Dendritic cell treated with granulocyte-macrophage colony-stimulating factor and Interleukin-4, amounts not matched to agents 40 ng/mL and 50 ng/mL, for 4 days (primary cell): ENCODE results near the gene FLAD1.
A peak's percentile ranks its signal among the peaks of the same experiment; 100 is the strongest.

Experiments used
- H3K27ac Mint-ChIP-seq: one replicate; pipeline ENCODE4 v1.8.0; 2022; ENCODE audit warnings: mild to moderate bottlenecking, mixed read lengths
- H3K27me3 Mint-ChIP-seq: one replicate; pipeline ENCODE4 v1.8.0; 2022; ENCODE audit warnings: mild to moderate bottlenecking, mixed read lengths
- H3K36me3 Mint-ChIP-seq: one replicate; pipeline ENCODE4 v1.8.0; 2022; ENCODE audit warnings: low read depth, mixed read lengths
- H3K4me1 Mint-ChIP-seq: one replicate; pipeline ENCODE4 v1.8.0; 2022; ENCODE audit warnings: low read depth, mixed read lengths
- H3K4me3 Mint-ChIP-seq: one replicate; pipeline ENCODE4 v1.8.0; 2022; ENCODE audit warnings: mild to moderate bottlenecking, moderate library complexity, mixed read lengths
- H3K9me3 Mint-ChIP-seq: one replicate; pipeline ENCODE4 v1.8.0; 2022; ENCODE audit warnings: mixed read lengths
- intact Hi-C: fragments of 100-400 bp; cut with micrococcal nuclease; formaldehyde crosslinking; loops from one replicate; pipeline ENCODE4 v1.15.0; 2022

The FLAD1 gene

GRCh38 chr1:154944401-154945159 lies 38.6 kb upstream of the FLAD1 start:
- H3K27ac Mint-ChIP-seq = peak overlapping the region; percentile 83
- peaks cover 52% of the 10 kb centered on the region for H3K36me3 Mint-ChIP-seq
- H3K4me1 Mint-ChIP-seq = peaks cover 65% of the 10 kb centered on the region
- intact Hi-C loops = no loop called here
- H3K27me3 Mint-ChIP-seq = no peaks in the 10 kb centered on the region
- H3K9me3 Mint-ChIP-seq = no peaks in the 10 kb centered on the region
- no peak overlapping the region for H3K4me3 Mint-ChIP-seq

GRCh38 chr1:154945160-154945961 lies 37.8 kb upstream of the FLAD1 start:
- Mint-ChIP-seq H3K27me3 (no peaks in the 10 kb centered on the region), H3K4me1 (peaks cover 60% of the 10 kb centered on the region), H3K9me3 (no peaks in the 10 kb centered on the region), H3K4me3 (no peak overlapping the region), H3K36me3 (peaks cover 57% of the 10 kb centered on the region), H3K27ac (peak overlapping the region; percentile 83)
- intact Hi-C loops = no loop called here

GRCh38 chr1:154945962-154946850 lies 36.9 kb upstream of the FLAD1 start:
- Mint-ChIP-seq H3K4me1 (peaks cover 52% of the 10 kb centered on the region), H3K9me3 (no peaks in the 10 kb centered on the region), H3K36me3 (peaks cover 66% of the 10 kb centered on the region), H3K4me3 (no peak overlapping the region), H3K27me3 (no peaks in the 10 kb centered on the region), H3K27ac (peak overlapping the region; percentile 47)
- intact Hi-C loops = no loop called here

GRCh38 chr1:154948079-154948478 lies 35.1 kb upstream of the FLAD1 start:
- H3K36me3 Mint-ChIP-seq = peaks cover 84% of the 10 kb centered on the region
- H3K9me3 Mint-ChIP-seq = no peaks in the 10 kb centered on the region
- intact Hi-C loops = no loop called here
- H3K4me3 Mint-ChIP-seq = no peak overlapping the region
- H3K4me1 Mint-ChIP-seq = peaks cover 52% of the 10 kb centered on the region
- H3K27ac Mint-ChIP-seq = peak overlapping the region; percentile 23
- no peaks in the 10 kb centered on the region for H3K27me3 Mint-ChIP-seq

- intact Hi-C loops = no loop called here
- peaks cover 67% of the 10 kb centered on the region for H3K36me3 Mint-ChIP-seq
- H3K4me3 Mint-ChIP-seq = no peak overlapping the region
Observed at GRCh38 chr1:154951901-154952657, 31.1 kb upstream of the FLAD1 start.

GRCh38 chr1:154952664-154953063 lies 30.5 kb upstream of the FLAD1 start:
- peaks cover 61% of the 10 kb centered on the region for H3K36me3 Mint-ChIP-seq
- peaks cover 63% of the 10 kb centered on the region for H3K4me1 Mint-ChIP-seq
- peak overlapping the region; percentile 72 for H3K27ac Mint-ChIP-seq
- H3K4me3 Mint-ChIP-seq = no peak overlapping the region
- H3K9me3 Mint-ChIP-seq = no peaks in the 10 kb centered on the region
- H3K27me3 Mint-ChIP-seq = no peaks in the 10 kb centered on the region
- intact Hi-C loops = no loop called here

More at GRCh38 chr1:154951901-154952657, 31.1 kb upstream of the FLAD1 start:
- Mint-ChIP-seq H3K4me1 (peaks cover 59% of the 10 kb centered on the region), H3K27me3 (no peaks in the 10 kb centered on the region), H3K27ac (peak overlapping the region; percentile 72), H3K9me3 (no peaks in the 10 kb centered on the region)

- peaks cover 68% of the 10 kb centered on the region for H3K4me1 Mint-ChIP-seq
- no peaks in the 10 kb centered on the region for H3K9me3 Mint-ChIP-seq
- no peaks in the 10 kb centered on the region for H3K27me3 Mint-ChIP-seq
- no peak overlapping the region for H3K4me3 Mint-ChIP-seq
- H3K36me3 Mint-ChIP-seq = peaks cover 58% of the 10 kb centered on the region
- H3K27ac Mint-ChIP-seq = no peak overlapping the region
- intact Hi-C loops = no loop called here
Observed at GRCh38 chr1:154953611-154954038, 29.5 kb upstream of the FLAD1 start.

GRCh38 chr1:154954541-154954940 lies 28.6 kb upstream of the FLAD1 start:
- H3K36me3 Mint-ChIP-seq = peaks cover 58% of the 10 kb centered on the region
- no peaks in the 10 kb centered on the region for H3K9me3 Mint-ChIP-seq
- intact Hi-C loops = no loop called here
- H3K4me3 Mint-ChIP-seq = no peak overlapping the region
- H3K27me3 Mint-ChIP-seq = no peaks in the 10 kb centered on the region
- peaks cover 74% of the 10 kb centered on the region for H3K4me1 Mint-ChIP-seq
- H3K27ac Mint-ChIP-seq = no peak overlapping the region

GRCh38 chr1:154955039-154955717 lies 28.0 kb upstream of the FLAD1 start:
- Mint-ChIP-seq H3K9me3 (no peaks in the 10 kb centered on the region), H3K36me3 (peaks cover 61% of the 10 kb centered on the region), H3K27ac (peak overlapping the region; percentile 92), H3K27me3 (no peaks in the 10 kb centered on the region), H3K4me1 (peaks cover 78% of the 10 kb centered on the region), H3K4me3 (peak overlapping the region; percentile 96)
- intact Hi-C loops = no loop called here

GRCh38 chr1:154955718-154956543 lies 27.2 kb upstream of the FLAD1 start, which contains the start of gene PBXIP1:
Gene PBXIP1 (minus strand): TSS chr1:154956099. CDS start chr1:154953721, 2,378 bp downstream.
- intact Hi-C loops = no loop called here
- Mint-ChIP-seq H3K4me3 (peak within 1 kb of the TSS; percentile 96), H3K4me1 (peaks cover 85% of the 10 kb centered on the region), H3K36me3 (peaks cover 54% of the 10 kb centered on the region), H3K27me3 (no peaks in the 10 kb centered on the region), H3K9me3 (no peaks in the 10 kb centered on the region), H3K27ac (peak within 1 kb of the TSS; percentile 92)

- Mint-ChIP-seq H3K27ac (peak overlapping the region; percentile 92), H3K9me3 (no peaks in the 10 kb centered on the region), H3K4me3 (peak overlapping the region; percentile 96), H3K27me3 (no peaks in the 10 kb centered on the region), H3K4me1 (peaks cover 86% of the 10 kb centered on the region), H3K36me3 (peaks cover 48% of the 10 kb centered on the region)
- intact Hi-C loops = no loop called here
Observed at GRCh38 chr1:154956544-154956941, 26.6 kb upstream of the FLAD1 start.

GRCh38 chr1:154957091-154957657 lies 26.0 kb upstream of the FLAD1 start:
- no peaks in the 10 kb centered on the region for H3K27me3 Mint-ChIP-seq
- H3K27ac Mint-ChIP-seq = no peak overlapping the region
- H3K4me1 Mint-ChIP-seq = peaks cover 81% of the 10 kb centered on the region
- intact Hi-C loops = no loop called here
- H3K4me3 Mint-ChIP-seq = no peak overlapping the region
- peaks cover 44% of the 10 kb centered on the region for H3K36me3 Mint-ChIP-seq
- H3K9me3 Mint-ChIP-seq = no peaks in the 10 kb centered on the region
